Activated T-cell treated with anti-CD3 and anti-CD28 coated beads, Interleukin-2, amount 50 U/mL, for 4 hours (primary cell): ENCODE results near the gene HPSE2. TPM values are rescaled to one million over a fixed set of nuclear protein-coding genes. Genes with fewer than 3 reads are reported as not detected.

Source experiments
- ATAC-seq, 2 donors: fragments of 200-7000 bp; cut with Tn5 transposase; one replicate each; pipeline ENCODE4 v1.10.0; 2021
- DNase-seq: peaks from one replicate; pipeline ENCODE4 v3.0.0-alpha.2; 2020
- H3K27me3 Mint-ChIP-seq: one replicate; pipeline ENCODE4 v1.8.0; 2021; ENCODE audit warnings: low read depth, mixed read lengths
- H3K36me3 Mint-ChIP-seq: one replicate; pipeline ENCODE4 v1.8.0; 2022; ENCODE audit warnings: mixed read lengths; ENCODE audit not compliant: insufficient read depth
- H3K4me1 Mint-ChIP-seq: one replicate; pipeline ENCODE4 v1.8.0; 2021; ENCODE audit warnings: low read depth, mixed read lengths
- H3K4me3 Mint-ChIP-seq: one replicate; pipeline ENCODE4 v1.8.0; 2021; ENCODE audit warnings: mild to moderate bottlenecking, moderate library complexity, mixed read lengths
- H3K9me3 Mint-ChIP-seq: one replicate; pipeline ENCODE4 v1.8.0; 2021; ENCODE audit warnings: mixed read lengths
- total RNA-seq, 3 donors: library from RNA; stranded (reverse); gene quantifications; one replicate each; pipeline ENCODE4 v1.2.1, GENCODE V29; 2021

The HPSE2 gene
- total RNA-seq, 3 donors from 2014 or later = not detected

GRCh38 chr10:98951269-98952000, 284.2 kb downstream of the HPSE2 start:
- Mint-ChIP-seq H3K9me3 (peaks cover 7% of the 10 kb centered on the region), H3K4me1 (no peaks in the 10 kb centered on the region), H3K27me3 (no peaks in the 10 kb centered on the region), H3K4me3 (no peak overlapping the region), H3K36me3 (no peaks in the 10 kb centered on the region)
- ATAC-seq = no peak
- no peak for DNase-seq

GRCh38 chr10:98950106-98950505, 285.5 kb downstream of the HPSE2 start:
- ATAC-seq (no peak), DNase-seq (no peak)
- H3K27me3 Mint-ChIP-seq = no peaks in the 10 kb centered on the region
- H3K4me3 Mint-ChIP-seq = no peak overlapping the region
- no peaks in the 10 kb centered on the region for H3K4me1 Mint-ChIP-seq
- H3K9me3 Mint-ChIP-seq = peaks cover 7% of the 10 kb centered on the region
- H3K36me3 Mint-ChIP-seq = no peaks in the 10 kb centered on the region

- Mint-ChIP-seq H3K36me3 (no peaks in the 10 kb centered on the region), H3K4me1 (no peaks in the 10 kb centered on the region)
- no peak for ATAC-seq
Measured at GRCh38 chr10:98949306-98949705, 286.3 kb downstream of the HPSE2 start.

GRCh38 chr10:98943681-98944080, 292.0 kb downstream of the HPSE2 start:
- Mint-ChIP-seq H3K27me3 (no peaks in the 10 kb centered on the region), H3K9me3 (peaks cover 7% of the 10 kb centered on the region), H3K36me3 (no peaks in the 10 kb centered on the region), H3K4me3 (no peak overlapping the region), H3K4me1 (no peaks in the 10 kb centered on the region)
- DNase-seq (no peak), ATAC-seq (no peak)

More at GRCh38 chr10:98949306-98949705, 286.3 kb downstream of the HPSE2 start:
- peaks cover 7% of the 10 kb centered on the region for H3K9me3 Mint-ChIP-seq
- H3K4me3 Mint-ChIP-seq = no peak overlapping the region
- no peaks in the 10 kb centered on the region for H3K27me3 Mint-ChIP-seq
- no peak for DNase-seq

- Mint-ChIP-seq H3K4me1 (no peaks in the 10 kb centered on the region), H3K9me3 (peaks cover 20% of the 10 kb centered on the region), H3K27me3 (no peaks in the 10 kb centered on the region), H3K4me3 (no peak overlapping the region), H3K36me3 (peaks cover 1% of the 10 kb centered on the region)
- ATAC-seq (no peak), DNase-seq (no peak)
Measured at GRCh38 chr10:98929709-98930108, 305.9 kb downstream of the HPSE2 start.

- Mint-ChIP-seq H3K36me3 (no peaks in the 10 kb centered on the region), H3K9me3 (no peaks in the 10 kb centered on the region), H3K4me1 (no peaks in the 10 kb centered on the region), H3K27me3 (no peaks in the 10 kb centered on the region), H3K4me3 (no peak overlapping the region)
- DNase-seq (no peak), ATAC-seq (no peak)
Measured at GRCh38 chr10:98925651-98926050, 310.0 kb downstream of the HPSE2 start.

- H3K4me3 Mint-ChIP-seq = no peak overlapping the region
Measured at GRCh38 chr10:98924526-98924925, 311.1 kb downstream of the HPSE2 start.

GRCh38 chr10:98921316-98921715, 314.3 kb downstream of the HPSE2 start:
- Mint-ChIP-seq H3K4me3 (no peak overlapping the region), H3K27me3 (no peaks in the 10 kb centered on the region), H3K4me1 (no peaks in the 10 kb centered on the region), H3K9me3 (no peaks in the 10 kb centered on the region), H3K36me3 (no peaks in the 10 kb centered on the region)
- DNase-seq (no peak), ATAC-seq (no peak)

More at GRCh38 chr10:98924526-98924925, 311.1 kb downstream of the HPSE2 start:
- H3K9me3 Mint-ChIP-seq = no peaks in the 10 kb centered on the region
- ATAC-seq = no peak
- no peaks in the 10 kb centered on the region for H3K27me3 Mint-ChIP-seq
- no peaks in the 10 kb centered on the region for H3K4me1 Mint-ChIP-seq
- no peaks in the 10 kb centered on the region for H3K36me3 Mint-ChIP-seq
- DNase-seq = no peak

GRCh38 chr10:98920807-98921206, 314.8 kb downstream of the HPSE2 start:
- Mint-ChIP-seq H3K36me3 (no peaks in the 10 kb centered on the region), H3K4me3 (no peak overlapping the region), H3K27me3 (no peaks in the 10 kb centered on the region), H3K9me3 (no peaks in the 10 kb centered on the region), H3K4me1 (no peaks in the 10 kb centered on the region)
- DNase-seq = no peak
- no peak for ATAC-seq

GRCh38 chr10:98920360-98920759, 315.3 kb downstream of the HPSE2 start:
- H3K4me3 Mint-ChIP-seq = no peak overlapping the region
- no peaks in the 10 kb centered on the region for H3K9me3 Mint-ChIP-seq
- no peak for DNase-seq
- H3K27me3 Mint-ChIP-seq = no peaks in the 10 kb centered on the region
- no peaks in the 10 kb centered on the region for H3K36me3 Mint-ChIP-seq
- ATAC-seq = no peak
- H3K4me1 Mint-ChIP-seq = no peaks in the 10 kb centered on the region

GRCh38 chr10:98919899-98920298, 315.8 kb downstream of the HPSE2 start:
- Mint-ChIP-seq H3K9me3 (no peaks in the 10 kb centered on the region), H3K27me3 (no peaks in the 10 kb centered on the region), H3K4me1 (no peaks in the 10 kb centered on the region), H3K36me3 (no peaks in the 10 kb centered on the region), H3K4me3 (no peak overlapping the region)
- ATAC-seq (no peak), DNase-seq (no peak)

- Mint-ChIP-seq H3K27me3 (no peaks in the 10 kb centered on the region), H3K9me3 (no peaks in the 10 kb centered on the region)
- no peak for ATAC-seq
Measured at GRCh38 chr10:98917828-98918227, 317.8 kb downstream of the HPSE2 start.

GRCh38 chr10:98916526-98917125, 319.0 kb downstream of the HPSE2 start:
- Mint-ChIP-seq H3K27me3 (no peaks in the 10 kb centered on the region), H3K4me1 (no peaks in the 10 kb centered on the region), H3K36me3 (no peaks in the 10 kb centered on the region), H3K4me3 (no peak overlapping the region), H3K9me3 (no peaks in the 10 kb centered on the region)
- no peak for DNase-seq
- ATAC-seq = no peak

More at GRCh38 chr10:98917828-98918227, 317.8 kb downstream of the HPSE2 start:
- no peak for DNase-seq
- Mint-ChIP-seq H3K4me3 (no peak overlapping the region), H3K36me3 (no peaks in the 10 kb centered on the region), H3K4me1 (no peaks in the 10 kb centered on the region)

GRCh38 chr10:98915911-98916310, 319.7 kb downstream of the HPSE2 start:
- DNase-seq (no peak), ATAC-seq (no peak)
- Mint-ChIP-seq H3K9me3 (no peaks in the 10 kb centered on the region), H3K4me1 (no peaks in the 10 kb centered on the region), H3K36me3 (no peaks in the 10 kb centered on the region), H3K27me3 (no peaks in the 10 kb centered on the region), H3K4me3 (no peak overlapping the region)

GRCh38 chr10:98910546-98910945, 325.1 kb downstream of the HPSE2 start:
- DNase-seq (no peak), ATAC-seq (no peak)
- Mint-ChIP-seq H3K36me3 (no peaks in the 10 kb centered on the region), H3K4me1 (no peaks in the 10 kb centered on the region), H3K9me3 (no peaks in the 10 kb centered on the region), H3K27me3 (no peaks in the 10 kb centered on the region), H3K4me3 (no peak overlapping the region)
